ENCODE measurements around the gene FCHO2.
"Not testable (repeated sequence)": the region's sequence is repeated elsewhere in the genome, so short reads cannot be mapped to it uniquely, and the experiment has no call there.

The FCHO2 gene

GRCh38 chr5:72957337-72957736, 1.5 kb downstream of the FCHO2 start:
- no peak for DNase-seq

- DNase-seq, result no peak
These were observed 3.4 kb downstream of the FCHO2 start for GRCh38 chr5:72959257-72959656.

GRCh38 chr5:72974481-72974880, 18.6 kb downstream of the FCHO2 start:
- DNase-seq, result not testable (repeated sequence)

GRCh38 chr5:72976810-72977209, 21.0 kb downstream of the FCHO2 start:
- not testable (repeated sequence) for DNase-seq

- no peak for DNase-seq
These were observed 29.9 kb downstream of the FCHO2 start for GRCh38 chr5:72985719-72986118.

- DNase-seq, result no peak
These were observed 32.9 kb downstream of the FCHO2 start for GRCh38 chr5:72988769-72989168.

GRCh38 chr5:72991394-72991793, 35.6 kb downstream of the FCHO2 start:
- no peak for DNase-seq

- no peak for DNase-seq
These were observed 38.7 kb downstream of the FCHO2 start for GRCh38 chr5:72994578-72994977.

- no peak for DNase-seq
These were observed 40.8 kb downstream of the FCHO2 start for GRCh38 chr5:72996632-72997031.

- DNase-seq, result no peak
These were observed 44.1 kb downstream of the FCHO2 start for GRCh38 chr5:72999916-73000315.

GRCh38 chr5:73005886-73006285, 50.0 kb downstream of the FCHO2 start:
- DNase-seq, result no peak

- DNase-seq, result no peak
These were observed 51.2 kb downstream of the FCHO2 start for GRCh38 chr5:73007051-73007450.

- DNase-seq, result no peak
These were observed 53.0 kb downstream of the FCHO2 start for GRCh38 chr5:73008831-73009230.

GRCh38 chr5:73011612-73012011, 55.8 kb downstream of the FCHO2 start:
- not testable (repeated sequence) for DNase-seq

GRCh38 chr5:73018892-73019291, 63.1 kb downstream of the FCHO2 start:
- no peak for DNase-seq

- no peak for DNase-seq
These were observed 63.9 kb downstream of the FCHO2 start for GRCh38 chr5:73019766-73020165.

- no peak for DNase-seq
These were observed 66.8 kb downstream of the FCHO2 start for GRCh38 chr5:73022471-73023169.

- not testable (repeated sequence) for DNase-seq
These were observed 69.2 kb downstream of the FCHO2 start for GRCh38 chr5:73024946-73025544.

GRCh38 chr5:73027361-73027760, 71.5 kb downstream of the FCHO2 start:
- no peak for DNase-seq

GRCh38 chr5:73027816-73028215, 72.0 kb downstream of the FCHO2 start:
- no peak for DNase-seq

GRCh38 chr5:73028991-73029595, 73.3 kb downstream of the FCHO2 start:
- no peak for DNase-seq

- DNase-seq, result peak; percentile 92
These were observed 74.7 kb downstream of the FCHO2 start for GRCh38 chr5:73030531-73030930.

- DNase-seq, result no peak
These were observed 75.2 kb downstream of the FCHO2 start for GRCh38 chr5:73030995-73031394.

GRCh38 chr5:73031839-73032238, 76.0 kb downstream of the FCHO2 start:
- no peak for DNase-seq
